Hepatocyte (in vitro differentiated cells): ENCODE data around the gene CSTF2T.

Experiments used
- EZH2 ChIP-seq: fragments of 200-600 bp; sonication (generic); IDR thresholded peaks from 2 replicates; pipeline ENCODE4 v1.6.1; 2016; ENCODE audit warnings: antibody characterized with exemption, mild to moderate bottlenecking, borderline replicate concordance
- TF ChIP-seq, protein P1 (sequence below): fragments of 200-600 bp; sonication (generic); IDR thresholded peaks from 2 replicates; pipeline ENCODE4 v1.5.1; 2016; ENCODE audit warnings: antibody characterized with exemption, mild to moderate bottlenecking; ENCODE audit not compliant: poor library complexity

DNA sequence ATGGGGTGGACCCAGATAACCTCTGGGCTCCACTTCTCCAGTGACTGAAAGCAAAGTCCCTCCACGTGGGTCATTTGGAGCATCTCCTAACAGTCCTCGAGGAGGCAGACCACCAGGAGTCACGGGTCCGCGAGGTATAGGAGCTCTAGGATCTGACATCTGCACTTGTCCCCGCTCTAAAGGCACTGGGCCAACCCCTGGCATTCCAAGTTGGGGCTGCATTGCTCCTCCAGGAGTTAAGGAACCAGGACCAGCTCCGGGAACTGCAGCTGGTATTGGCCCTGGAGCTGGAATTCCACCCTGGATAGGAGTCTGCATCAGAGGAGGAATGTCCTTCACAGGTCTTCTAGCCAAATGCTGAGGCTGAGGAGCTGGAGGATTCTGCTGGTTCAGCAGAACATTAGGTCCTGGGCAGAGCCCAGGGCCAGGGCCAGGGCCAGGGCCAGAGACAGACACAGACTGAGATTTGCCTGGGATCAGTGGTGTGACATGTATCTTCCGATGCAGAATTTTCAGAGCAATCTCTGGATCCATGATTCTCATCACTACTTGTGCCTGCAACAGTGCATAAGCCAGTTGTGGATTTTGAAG, 827 bp downstream of the CSTF2T start:
- TF ChIP-seq, protein P1, sequence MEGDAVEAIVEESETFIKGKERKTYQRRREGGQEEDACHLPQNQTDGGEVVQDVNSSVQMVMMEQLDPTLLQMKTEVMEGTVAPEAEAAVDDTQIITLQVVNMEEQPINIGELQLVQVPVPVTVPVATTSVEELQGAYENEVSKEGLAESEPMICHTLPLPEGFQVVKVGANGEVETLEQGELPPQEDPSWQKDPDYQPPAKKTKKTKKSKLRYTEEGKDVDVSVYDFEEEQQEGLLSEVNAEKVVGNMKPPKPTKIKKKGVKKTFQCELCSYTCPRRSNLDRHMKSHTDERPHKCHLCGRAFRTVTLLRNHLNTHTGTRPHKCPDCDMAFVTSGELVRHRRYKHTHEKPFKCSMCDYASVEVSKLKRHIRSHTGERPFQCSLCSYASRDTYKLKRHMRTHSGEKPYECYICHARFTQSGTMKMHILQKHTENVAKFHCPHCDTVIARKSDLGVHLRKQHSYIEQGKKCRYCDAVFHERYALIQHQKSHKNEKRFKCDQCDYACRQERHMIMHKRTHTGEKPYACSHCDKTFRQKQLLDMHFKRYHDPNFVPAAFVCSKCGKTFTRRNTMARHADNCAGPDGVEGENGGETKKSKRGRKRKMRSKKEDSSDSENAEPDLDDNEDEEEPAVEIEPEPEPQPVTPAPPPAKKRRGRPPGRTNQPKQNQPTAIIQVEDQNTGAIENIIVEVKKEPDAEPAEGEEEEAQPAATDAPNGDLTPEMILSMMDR, result no peak
- no peak for TF ChIP-seq EZH2
